Transverse colon (tissue), 4 donors: ENCODE results near the gene MEX3A.
A peak's percentile ranks its signal among the peaks of the same experiment; 100 is the strongest.

Source experiments
- EP300 ChIP-seq: sonication (generic); formaldehyde crosslinking; IDR thresholded peaks from one replicate; pipeline ENCODE4 v1.6.1; 2017; ENCODE audit warnings: antibody characterized with exemption, low read depth
- POLR2A ChIP-seq: fragments of 450-650 bp; IDR thresholded peaks from one replicate; pipeline ENCODE4 v1.6.1; 2016; ENCODE audit warnings: antibody characterized with exemption, mild to moderate bottlenecking, moderate library complexity
- POLR2AphosphoS5 ChIP-seq, 3 donors: sonication (generic); formaldehyde crosslinking; IDR thresholded peaks; one replicate each; pipeline ENCODE4 v1.6.1; 2016; ENCODE audit warnings: antibody characterized with exemption in 3 of 3
- TF ChIP-seq, protein P1 (sequence below), 5 experiments: fragments of 200-600 bp in 3 of 5; fragments of 450-650 bp in 2 of 5; sonication (generic) in 3 of 5; IDR thresholded peaks; 1 replicate in 2 of 5; 2 replicates in 3 of 5; pipeline ENCODE4 v1.5.1; 2016 to 2017; ENCODE audit warnings: antibody characterized with exemption in 5 of 5, inconsistent platforms in 3 of 5, mild to moderate bottlenecking in 2 of 5, moderate library complexity in 1 of 5

- TF ChIP-seq POLR2A, result peak; percentile 48
- TF ChIP-seq, protein P1, sequence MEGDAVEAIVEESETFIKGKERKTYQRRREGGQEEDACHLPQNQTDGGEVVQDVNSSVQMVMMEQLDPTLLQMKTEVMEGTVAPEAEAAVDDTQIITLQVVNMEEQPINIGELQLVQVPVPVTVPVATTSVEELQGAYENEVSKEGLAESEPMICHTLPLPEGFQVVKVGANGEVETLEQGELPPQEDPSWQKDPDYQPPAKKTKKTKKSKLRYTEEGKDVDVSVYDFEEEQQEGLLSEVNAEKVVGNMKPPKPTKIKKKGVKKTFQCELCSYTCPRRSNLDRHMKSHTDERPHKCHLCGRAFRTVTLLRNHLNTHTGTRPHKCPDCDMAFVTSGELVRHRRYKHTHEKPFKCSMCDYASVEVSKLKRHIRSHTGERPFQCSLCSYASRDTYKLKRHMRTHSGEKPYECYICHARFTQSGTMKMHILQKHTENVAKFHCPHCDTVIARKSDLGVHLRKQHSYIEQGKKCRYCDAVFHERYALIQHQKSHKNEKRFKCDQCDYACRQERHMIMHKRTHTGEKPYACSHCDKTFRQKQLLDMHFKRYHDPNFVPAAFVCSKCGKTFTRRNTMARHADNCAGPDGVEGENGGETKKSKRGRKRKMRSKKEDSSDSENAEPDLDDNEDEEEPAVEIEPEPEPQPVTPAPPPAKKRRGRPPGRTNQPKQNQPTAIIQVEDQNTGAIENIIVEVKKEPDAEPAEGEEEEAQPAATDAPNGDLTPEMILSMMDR (IDR thresholded peaks at IDR 0.05), result peak in 4 of 5 experiments; percentile 22 to 28 (median 24)
- TF ChIP-seq EP300, result peak; percentile 64
- TF ChIP-seq POLR2AphosphoS5 (IDR thresholded peaks at IDR 0.05), result peak; percentile 85 to 90 (median 89)
Measured at GRCh38 chr1:156123356-156124196, 41.3 kb upstream of the MEX3A start.
